ENCODE results near the gene CTNNA3. TPM values are rescaled to one million over a fixed set of nuclear protein-coding genes. Genes with fewer than 3 reads are reported as not detected.

The CTNNA3 gene
- total and polyA plus RNA-seq, 2 of the 4 experiments (the other 2 are of a cell fraction): 0.19 to 0.90 TPM

GRCh38 chr10:66026321-66026720 lies 1669.7 kb downstream of the CTNNA3 start:
- Histone ChIP-seq H2AFZ (replicated peaks; ENCODE audit: low read length, poor library complexity) (no peak overlapping the region), H3K9ac (ENCODE audit: low read depth, low read length) (no peak overlapping the region), H3K9me1 (ENCODE audit: insufficient read depth, low read length) (no peaks in the 10 kb centered on the region), H2BK20ac (ENCODE audit: low read depth, low read length) (no peak overlapping the region), H2AK5ac (ENCODE audit: low read depth, low read length) (no peak overlapping the region), H2BK5ac (ENCODE audit: low read depth, low read length, poor library complexity, severe bottlenecking) (no peak overlapping the region), H3K9me3 (ENCODE audit: control insufficient read depth, insufficient read depth, low read length) (no peaks in the 10 kb centered on the region), H3K4me1 (ENCODE audit: control insufficient read depth, insufficient read depth, low read length) (no peaks in the 10 kb centered on the region), H3K27me3 (ENCODE audit: control insufficient read depth, insufficient read depth, low read length) (no peaks in the 10 kb centered on the region), H2BK120ac (ENCODE audit: low read depth, low read length) (no peak overlapping the region), H2BK15ac (ENCODE audit: low read depth, low read length) (no peak overlapping the region), H3K27ac (ENCODE audit: insufficient read depth, low read length) (no peak overlapping the region), H3K4ac (ENCODE audit: low read depth, low read length) (no peak overlapping the region), H3K14ac (replicated peaks; ENCODE audit: low read depth, low read length) (no peak overlapping the region), H4K8ac (ENCODE audit: low read depth in 2 of 2, low read length in 2 of 2) (no peak overlapping the region), H4K5ac (ENCODE audit: low read depth, low read length) (no peak overlapping the region), H3K23ac (ENCODE audit: low read depth, low read length) (no peak overlapping the region), H3K18ac (ENCODE audit: low read depth, low read length) (no peak overlapping the region), H3K4me3 (ENCODE audit: insufficient read depth, low read depth, low read length) (no peak overlapping the region), H4K91ac (ENCODE audit: insufficient read depth, low read depth, low read length) (no peak overlapping the region), H4K20me1 (ENCODE audit: insufficient read depth, low read length) (no peaks in the 10 kb centered on the region), H3K79me1 (ENCODE audit: low read depth in 1 of 2, low read length in 2 of 2) (no peaks in the 10 kb centered on the region), H2AK9ac (replicated peaks; ENCODE audit: low read depth, low read length, poor library complexity) (no peak overlapping the region), H3K56ac (ENCODE audit: extremely low read depth, insufficient read depth, low read length) (no peak overlapping the region), H3K36me3 (ENCODE audit: control insufficient read depth, insufficient read depth, low read length) (no peaks in the 10 kb centered on the region), H3K4me2 (ENCODE audit: low read depth, low read length) (no peak overlapping the region)
- intact Hi-C loops (cut with micrococcal nuclease) (no loop called here), in situ Hi-C loops (cut with MboI; ENCODE audit: low sequenced_read_pairs) (no loop called here), dilution Hi-C loops (cut with HindIII; ENCODE audit: low sequenced_read_pairs, unreplicated experiment) (no loop called here)
- no TSS peak for BruUV-seq (replicated peaks)
- POLR2A ChIA-PET (ENCODE audit: unreplicated experiment): no interaction called here
- WGBS, 2 experiments (ENCODE audit: extremely low coverage in 2 of 2, insufficient read length in 1 of 2): no CpG with 5 or more reads among the region's 2 CpGs
- DNase-seq: no peak
- ATAC-seq (ENCODE audit: low read depth): no peak
- CTCF ChIA-PET: no interaction called here
- TF ChIP-seq CHD1 (IDR thresholded peaks at IDR 0.05; ENCODE audit: low read depth, low read length) (no peak), RCOR1 (IDR thresholded peaks at IDR 0.05; ENCODE audit: insufficient replicate concordance, low read length) (no peak), BHLHE40 (IDR thresholded peaks at IDR 0.05; ENCODE audit: low read depth, low read length) (no peak), NFE2L2 (IDR thresholded peaks at IDR 0.05; ENCODE audit: low read depth, low read length) (no peak), RFX5 (IDR thresholded peaks at IDR 0.05; ENCODE audit: low read depth, low read length) (no peak), USF2 (IDR thresholded peaks at IDR 0.05; ENCODE audit: low read depth, low read length) (no peak), FOS (IDR thresholded peaks at IDR 0.05; ENCODE audit: low read depth, low read length) (no peak), SMC3 (IDR thresholded peaks at IDR 0.05; ENCODE audit: low read depth, low read length) (no peak), ELK1 (IDR thresholded peaks at IDR 0.05; ENCODE audit: borderline replicate concordance, low read depth, low read length) (no peak), MAFK (IDR thresholded peaks at IDR 0.05; ENCODE audit: low read depth, low read length) (no peak), MAZ (IDR thresholded peaks at IDR 0.05; ENCODE audit: borderline replicate concordance, low read depth, low read length) (no peak), CEBPB (IDR thresholded peaks at IDR 0.05; ENCODE audit: low read depth, low read length) (no peak), CTCF (conservative IDR thresholded peaks at IDR 0.05; ENCODE audit: low read depth, low read length) (no peak), RAD21 (IDR thresholded peaks at IDR 0.05; ENCODE audit: low read length) (no peak), MXI1 (IDR thresholded peaks at IDR 0.05; ENCODE audit: borderline replicate concordance, low read depth, low read length) (no peak), POLR2A (IDR thresholded peaks at IDR 0.05; ENCODE audit: low read depth, low read length) (no peak)
